GF-D8 (cell line): ENCODE results near the gene TMEM88.

ENCODE experiments used
- DNase-seq: peaks from one replicate; lab custom pipeline; 2025; lab: John Stamatoyannopoulos, UW

Gene TMEM88

DNA sequence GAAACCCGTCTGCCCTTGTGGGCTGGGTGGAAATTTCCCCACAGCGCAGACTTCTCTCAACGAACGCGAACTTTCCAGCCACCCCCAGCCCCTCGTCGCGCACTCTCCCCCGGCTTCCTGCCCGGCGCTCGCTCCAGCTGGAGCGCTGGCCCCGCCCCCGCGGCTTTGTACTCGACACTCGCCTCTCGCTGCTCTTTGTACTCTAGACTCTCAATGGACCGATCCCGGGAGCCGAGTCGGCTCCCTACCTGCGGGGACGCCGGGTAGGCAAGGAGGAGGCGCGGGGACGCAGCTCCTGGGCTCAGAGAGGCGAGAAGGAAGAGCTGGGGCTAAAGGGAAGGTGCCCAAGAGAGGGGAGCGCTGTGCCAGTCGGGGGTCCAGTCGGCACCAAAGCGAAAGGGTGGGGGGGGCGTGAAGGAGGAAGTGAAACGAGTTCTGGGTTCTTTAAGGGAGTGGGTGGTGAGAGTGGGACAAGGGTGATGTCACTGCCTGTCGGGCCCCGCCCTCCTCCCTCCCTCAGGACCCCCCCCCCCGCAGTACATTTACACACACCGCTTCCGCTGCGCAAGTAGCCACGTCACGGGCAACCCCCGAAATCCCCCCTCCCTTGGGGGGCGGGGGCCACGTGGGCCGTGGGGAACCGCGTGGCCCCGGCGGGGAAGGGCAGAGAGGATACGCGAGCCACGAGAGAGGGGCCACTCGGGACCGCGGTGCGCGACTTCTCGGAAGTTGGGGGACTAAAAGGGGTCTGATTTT, 11.2 kb upstream of the TMEM88 start:
- DNase-seq, result peak; percentile 43

DNA sequence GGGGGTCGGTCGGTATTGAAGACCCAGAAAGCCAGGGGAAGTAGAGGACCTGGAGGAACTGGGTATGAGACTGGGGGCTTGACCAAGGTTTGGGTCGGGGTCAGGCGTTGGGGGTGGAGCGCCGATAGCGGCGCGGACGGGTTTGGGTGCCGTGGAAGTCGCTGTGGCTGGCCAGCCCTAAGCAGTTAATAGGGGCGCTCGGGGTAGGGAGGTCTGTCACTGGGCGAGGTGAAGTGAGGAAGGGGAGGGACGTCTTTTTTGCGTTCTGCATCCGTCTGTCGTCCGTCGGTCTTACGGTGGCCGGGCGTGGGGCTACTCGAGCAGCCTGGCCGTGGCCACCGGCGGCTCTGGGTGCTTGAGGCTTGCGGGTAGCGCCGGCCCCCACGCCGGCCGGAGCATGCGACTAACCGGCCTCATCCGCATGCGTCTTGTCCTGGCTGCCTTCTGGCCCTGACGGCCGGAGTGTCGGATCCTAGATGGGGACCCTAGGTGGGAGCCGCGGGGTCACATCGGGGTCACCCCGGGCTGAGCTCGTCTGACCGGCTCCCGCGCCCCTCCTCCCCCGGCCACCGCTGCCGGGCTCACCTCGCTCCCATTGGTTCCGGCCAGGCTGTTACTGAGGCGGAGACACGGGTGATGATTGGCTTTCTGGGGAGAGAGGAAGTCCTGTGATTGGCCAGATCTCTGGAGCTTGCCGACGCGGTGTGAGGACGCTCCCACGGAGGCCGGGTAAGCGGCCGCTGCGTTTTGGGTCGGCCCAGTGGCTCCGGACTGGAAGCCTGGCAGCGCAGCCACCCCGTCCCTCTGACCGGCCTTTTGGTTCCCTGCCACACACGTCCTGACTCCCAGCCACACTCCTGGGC, 10.3 kb upstream of the TMEM88 start:
- DNase-seq, result peak; percentile 52

DNA sequence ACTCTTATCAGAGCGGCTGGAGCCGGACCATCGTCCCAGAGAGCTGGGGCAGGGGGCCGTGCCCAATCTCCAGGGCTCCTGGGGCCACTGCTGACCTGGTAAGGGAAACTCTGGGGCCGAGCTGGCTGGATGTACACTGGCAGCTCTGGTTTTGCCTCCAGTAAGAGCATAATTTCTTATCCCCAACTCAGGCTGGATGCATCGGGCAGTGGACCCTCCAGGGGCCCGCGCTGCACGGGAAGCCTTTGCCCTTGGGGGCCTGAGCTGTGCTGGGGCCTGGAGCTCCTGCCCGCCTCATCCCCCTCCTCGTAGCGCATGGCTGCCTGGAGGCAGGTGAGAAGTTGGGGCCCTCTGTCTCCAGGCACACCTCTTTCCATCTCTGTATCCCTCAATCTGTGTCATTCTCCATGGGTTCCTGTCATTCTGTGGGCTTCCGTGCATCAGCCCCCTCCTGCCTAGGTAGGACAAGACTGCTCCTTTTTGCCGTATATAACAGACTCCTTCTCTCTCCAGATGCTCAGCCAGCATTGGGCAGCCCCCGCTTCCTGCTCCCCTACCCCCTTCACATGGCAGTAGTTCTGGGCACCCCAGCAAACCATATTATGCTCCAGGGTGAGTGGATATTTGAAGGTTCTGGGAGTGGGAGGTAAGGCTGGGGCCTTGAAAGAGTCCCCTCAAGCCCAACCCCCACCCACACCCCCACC, 9.4 kb upstream of the TMEM88 start:
- DNase-seq, result no peak

DNA sequence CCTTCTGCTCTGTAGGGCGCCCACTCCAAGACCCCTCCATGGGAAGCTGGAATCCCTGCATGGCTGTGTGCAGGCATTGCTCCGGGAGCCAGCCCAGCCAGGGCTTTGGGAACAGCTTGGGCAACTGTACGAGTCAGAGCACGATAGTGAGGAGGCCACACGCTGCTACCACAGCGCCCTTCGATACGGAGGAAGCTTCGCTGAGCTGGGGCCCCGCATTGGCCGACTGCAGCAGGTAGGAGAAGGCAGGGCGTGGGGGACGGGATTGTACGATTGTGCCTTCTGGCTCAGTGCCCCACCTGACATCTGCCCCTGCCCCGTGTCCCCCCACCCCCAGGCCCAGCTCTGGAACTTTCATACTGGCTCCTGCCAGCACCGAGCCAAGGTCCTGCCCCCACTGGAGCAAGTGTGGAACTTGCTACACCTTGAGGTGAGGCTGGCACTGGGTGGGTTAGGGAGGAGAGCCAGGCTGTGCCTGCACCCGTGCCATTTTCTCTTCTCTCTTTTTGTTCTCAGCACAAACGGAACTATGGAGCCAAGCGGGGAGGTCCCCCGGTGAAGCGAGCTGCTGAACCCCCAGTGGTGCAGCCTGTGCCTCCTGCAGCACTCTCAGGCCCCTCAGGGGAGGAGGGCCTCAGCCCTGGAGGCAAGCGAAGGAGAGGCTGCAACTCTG, 8.7 kb upstream of the TMEM88 start:
- no peak for DNase-seq

DNA sequence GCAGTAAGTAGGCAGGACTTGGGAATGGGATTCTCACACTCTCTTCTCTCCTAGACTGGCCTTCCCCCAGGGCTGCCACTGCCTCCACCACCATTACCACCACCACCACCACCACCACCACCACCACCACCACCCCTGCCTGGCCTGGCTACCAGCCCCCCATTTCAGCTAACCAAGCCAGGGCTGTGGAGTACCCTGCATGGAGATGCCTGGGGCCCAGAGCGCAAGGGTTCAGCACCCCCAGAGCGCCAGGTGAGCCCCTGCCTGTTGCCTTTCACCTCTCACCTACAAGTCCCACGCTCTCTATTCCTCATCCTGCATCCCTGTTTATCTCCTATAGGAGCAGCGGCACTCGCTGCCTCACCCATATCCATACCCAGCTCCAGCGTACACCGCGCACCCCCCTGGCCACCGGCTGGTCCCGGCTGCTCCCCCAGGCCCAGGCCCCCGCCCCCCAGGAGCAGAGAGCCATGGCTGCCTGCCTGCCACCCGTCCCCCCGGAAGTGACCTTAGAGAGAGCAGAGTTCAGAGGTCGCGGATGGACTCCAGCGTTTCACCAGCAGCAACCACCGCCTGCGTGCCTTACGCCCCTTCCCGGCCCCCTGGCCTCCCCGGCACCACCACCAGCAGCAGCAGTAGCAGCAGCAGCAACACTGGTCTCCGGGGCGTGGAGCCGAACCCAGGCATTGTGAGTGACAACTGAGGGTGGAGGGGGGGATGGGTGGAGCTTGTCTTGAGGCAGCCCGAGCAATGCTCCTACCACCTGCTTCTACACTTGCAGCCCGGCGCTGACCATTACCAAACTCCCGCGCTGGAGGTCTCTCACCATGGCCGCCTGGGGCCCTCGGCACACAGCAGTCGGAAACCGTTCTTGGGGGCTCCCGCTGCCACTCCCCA, 7.9 kb upstream of the TMEM88 start:
- no peak for DNase-seq

DNA sequence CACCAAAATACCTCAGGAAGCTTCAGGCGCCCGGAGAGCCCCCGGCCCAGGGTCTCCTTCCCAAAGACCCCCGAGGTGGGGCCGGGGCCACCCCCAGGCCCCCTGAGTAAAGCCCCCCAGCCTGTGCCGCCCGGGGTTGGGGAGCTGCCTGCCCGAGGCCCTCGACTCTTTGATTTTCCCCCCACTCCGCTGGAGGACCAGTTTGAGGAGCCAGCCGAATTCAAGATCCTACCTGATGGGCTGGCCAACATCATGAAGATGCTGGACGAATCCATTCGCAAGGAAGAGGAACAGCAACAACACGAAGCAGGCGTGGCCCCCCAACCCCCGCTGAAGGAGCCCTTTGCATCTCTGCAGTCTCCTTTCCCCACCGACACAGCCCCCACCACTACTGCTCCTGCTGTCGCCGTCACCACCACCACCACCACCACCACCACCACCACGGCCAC, 6.7 kb upstream of the TMEM88 start:
- DNase-seq, result no peak

DNA sequence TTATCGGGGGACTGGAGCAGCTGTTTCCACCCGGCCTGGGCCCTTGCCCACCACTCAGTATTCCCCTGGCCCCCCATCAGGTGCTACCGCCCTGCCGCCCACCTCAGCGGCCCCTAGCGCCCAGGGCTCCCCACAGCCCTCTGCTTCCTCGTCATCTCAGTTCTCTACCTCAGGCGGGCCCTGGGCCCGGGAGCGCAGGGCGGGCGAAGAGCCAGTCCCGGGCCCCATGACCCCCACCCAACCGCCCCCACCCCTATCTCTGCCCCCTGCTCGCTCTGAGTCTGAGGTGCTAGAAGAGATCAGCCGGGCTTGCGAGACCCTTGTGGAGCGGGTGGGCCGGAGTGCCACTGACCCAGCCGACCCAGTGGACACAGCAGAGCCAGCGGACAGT, 6.1 kb upstream of the TMEM88 start:
- DNase-seq, result no peak

DNA sequence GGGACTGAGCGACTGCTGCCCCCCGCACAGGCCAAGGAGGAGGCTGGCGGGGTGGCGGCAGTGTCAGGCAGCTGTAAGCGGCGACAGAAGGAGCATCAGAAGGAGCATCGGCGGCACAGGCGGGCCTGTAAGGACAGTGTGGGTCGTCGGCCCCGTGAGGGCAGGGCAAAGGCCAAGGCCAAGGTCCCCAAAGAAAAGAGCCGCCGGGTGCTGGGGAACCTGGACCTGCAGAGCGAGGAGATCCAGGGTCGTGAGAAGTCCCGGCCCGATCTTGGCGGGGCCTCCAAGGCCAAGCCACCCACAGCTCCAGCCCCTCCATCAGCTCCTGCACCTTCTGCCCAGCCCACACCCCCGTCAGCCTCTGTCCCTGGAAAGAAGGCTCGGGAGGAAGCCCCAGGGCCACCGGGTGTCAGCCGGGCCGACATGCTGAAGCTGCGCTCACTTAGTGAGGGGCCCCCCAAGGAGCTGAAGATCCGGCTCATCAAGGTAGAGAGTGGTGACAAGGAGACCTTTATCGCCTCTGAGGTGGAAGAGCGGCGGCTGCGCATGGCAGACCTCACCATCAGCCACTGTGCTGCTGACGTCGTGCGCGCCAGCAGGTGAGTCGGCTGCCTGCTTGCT, 5.6 kb upstream of the TMEM88 start:
- no peak for DNase-seq

DNA sequence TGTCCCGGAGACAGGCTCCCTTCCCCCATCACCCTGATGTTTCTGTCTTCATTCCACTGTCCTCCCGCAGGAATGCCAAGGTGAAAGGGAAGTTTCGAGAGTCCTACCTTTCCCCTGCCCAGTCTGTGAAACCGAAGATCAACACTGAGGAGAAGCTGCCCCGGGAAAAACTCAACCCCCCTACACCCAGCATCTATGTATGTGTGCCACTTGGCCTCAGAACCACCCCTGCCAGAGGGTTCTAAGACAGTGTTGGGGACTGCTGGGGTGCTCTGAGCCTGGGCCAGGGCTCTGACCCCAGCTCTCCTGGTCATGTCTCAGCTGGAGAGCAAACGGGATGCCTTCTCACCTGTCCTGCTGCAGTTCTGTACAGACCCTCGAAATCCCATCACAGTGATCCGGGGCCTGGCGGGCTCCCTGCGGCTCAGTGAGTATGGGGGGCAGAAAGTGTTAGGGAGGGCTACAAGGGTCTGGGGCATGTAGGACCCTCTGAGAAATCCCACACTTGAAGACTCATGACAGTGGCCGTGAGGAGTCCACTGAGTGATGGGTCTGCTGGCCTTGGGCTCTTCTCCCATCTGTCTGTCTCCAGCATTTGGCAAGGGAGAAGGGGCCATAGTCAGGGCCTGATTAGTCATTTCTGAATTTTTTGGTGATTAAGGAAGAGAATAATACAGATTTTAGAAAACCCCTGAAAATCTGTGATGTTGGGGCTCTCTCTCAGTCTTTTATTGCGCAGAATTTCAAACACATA, 4.9 kb upstream of the TMEM88 start:
- DNase-seq, result no peak

DNA sequence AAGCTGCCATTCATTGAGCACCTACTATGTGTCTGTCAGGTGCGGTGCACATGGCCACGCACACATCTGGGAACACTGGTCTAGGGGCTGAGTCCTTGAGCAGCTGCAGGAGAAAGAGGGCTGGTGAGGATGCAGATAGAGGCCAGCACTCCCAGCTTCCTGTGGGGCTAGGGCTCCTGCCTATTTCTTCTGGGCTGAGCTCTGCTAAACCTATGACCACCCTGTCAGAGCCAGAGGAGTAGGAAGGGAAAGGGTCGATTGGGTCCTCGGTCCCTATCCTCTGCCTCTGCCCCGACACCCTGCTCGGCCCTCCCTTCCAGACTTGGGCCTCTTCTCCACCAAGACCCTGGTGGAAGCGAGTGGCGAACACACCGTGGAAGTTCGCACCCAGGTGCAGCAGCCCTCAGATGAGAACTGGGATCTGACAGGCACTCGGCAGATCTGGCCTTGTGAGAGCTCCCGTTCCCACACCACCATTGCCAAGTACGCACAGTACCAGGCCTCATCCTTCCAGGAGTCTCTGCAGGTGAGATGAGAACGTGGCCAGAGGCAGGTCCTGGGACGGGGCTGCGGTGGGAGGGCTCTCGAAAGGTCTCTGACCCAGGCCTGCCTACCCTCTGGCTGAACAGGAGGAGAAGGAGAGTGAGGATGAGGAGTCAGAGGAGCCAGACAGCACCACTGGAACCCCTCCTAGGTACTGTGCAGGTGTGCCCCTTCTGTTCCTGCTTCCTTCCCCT, 4.0 kb upstream of the TMEM88 start:
- no peak for DNase-seq

DNA sequence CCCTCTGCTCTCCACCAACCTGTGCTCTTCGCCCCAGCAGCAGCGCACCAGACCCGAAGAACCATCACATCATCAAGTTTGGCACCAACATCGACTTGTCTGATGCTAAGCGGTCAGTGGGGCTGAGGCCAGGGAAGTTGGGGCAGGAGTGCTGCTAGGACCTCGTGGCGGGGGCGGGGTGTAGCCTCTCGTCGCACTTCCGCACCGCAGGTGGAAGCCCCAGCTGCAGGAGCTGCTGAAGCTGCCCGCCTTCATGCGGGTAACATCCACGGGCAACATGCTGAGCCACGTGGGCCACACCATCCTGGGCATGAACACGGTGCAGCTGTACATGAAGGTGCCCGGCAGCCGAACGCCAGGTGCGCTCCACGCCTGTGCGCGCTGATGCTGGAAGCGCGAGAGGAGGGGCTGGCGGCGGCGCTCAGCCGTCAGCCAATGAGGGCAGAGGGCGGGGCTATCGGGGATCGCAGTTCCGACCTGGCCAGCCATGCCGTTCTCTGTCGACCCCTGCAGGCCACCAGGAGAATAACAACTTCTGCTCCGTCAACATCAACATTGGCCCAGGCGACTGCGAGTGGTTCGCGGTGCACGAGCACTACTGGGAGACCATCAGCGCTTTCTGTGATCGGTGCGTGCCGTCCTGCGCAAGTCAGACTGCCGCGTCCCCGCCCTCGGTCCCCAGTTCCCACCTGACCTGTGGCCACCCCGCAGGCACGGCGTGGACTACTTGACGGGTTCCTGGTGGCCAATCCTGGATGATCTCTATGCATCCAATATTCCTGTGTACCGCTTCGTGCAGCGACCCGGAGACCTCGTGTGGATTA, 3.2 kb upstream of the TMEM88 start:
- DNase-seq, result peak; percentile 17

DNA sequence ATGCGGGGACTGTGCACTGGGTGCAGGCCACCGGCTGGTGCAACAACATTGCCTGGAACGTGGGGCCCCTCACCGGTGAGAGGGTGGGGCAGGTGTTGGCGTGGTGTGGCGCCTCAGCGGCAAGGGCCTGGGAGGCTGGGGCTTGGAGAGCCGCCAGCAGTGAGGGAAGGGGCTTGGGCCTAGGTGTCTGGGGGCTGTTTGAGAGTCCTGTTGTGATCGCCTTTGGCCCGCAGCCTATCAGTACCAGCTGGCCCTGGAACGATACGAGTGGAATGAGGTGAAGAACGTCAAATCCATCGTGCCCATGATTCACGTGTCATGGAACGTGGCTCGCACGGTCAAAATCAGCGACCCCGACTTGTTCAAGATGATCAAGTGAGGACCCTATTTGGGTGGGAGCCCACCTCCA, 2.6 kb upstream of the TMEM88 start:
- DNase-seq, result no peak

DNA sequence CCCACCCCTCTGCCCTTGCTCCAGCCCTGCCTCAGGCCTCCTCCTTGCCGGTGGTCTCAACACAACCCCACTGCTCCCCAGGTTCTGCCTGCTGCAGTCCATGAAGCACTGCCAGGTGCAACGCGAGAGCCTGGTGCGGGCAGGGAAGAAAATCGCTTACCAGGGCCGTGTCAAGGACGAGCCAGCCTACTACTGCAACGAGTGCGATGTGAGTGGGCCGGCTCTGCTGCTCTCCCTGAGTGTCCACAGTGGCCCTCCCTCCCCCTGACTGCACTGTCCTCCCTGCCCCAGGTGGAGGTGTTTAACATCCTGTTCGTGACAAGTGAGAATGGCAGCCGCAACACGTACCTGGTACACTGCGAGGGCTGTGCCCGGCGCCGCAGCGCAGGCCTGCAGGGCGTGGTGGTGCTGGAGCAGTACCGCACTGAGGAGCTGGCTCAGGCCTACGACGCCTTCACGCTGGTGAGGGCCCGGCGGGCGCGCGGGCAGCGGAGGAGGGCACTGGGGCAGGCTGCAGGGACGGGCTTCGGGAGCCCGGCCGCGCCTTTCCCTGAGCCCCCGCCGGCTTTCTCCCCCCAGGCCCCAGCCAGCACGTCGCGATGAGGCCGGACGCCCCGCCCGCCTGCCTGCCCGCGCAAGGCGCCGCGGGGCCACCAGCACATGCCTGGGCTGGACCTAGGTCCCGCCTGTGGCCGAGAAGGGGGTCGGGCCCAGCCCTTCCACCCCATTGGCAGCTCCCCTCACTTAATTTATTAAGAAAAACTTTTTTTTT, 1.8 kb upstream of the TMEM88 start:
- no peak for DNase-seq

DNA sequence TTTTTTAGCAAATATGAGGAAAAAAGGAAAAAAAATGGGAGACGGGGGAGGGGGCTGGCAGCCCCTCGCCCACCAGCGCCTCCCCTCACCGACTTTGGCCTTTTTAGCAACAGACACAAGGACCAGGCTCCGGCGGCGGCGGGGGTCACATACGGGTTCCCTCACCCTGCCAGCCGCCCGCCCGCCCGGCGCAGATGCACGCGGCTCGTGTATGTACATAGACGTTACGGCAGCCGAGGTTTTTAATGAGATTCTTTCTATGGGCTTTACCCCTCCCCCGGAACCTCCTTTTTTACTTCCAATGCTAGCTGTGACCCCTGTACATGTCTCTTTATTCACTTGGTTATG, 1.2 kb upstream of the TMEM88 start:
- no peak for DNase-seq

DNA sequence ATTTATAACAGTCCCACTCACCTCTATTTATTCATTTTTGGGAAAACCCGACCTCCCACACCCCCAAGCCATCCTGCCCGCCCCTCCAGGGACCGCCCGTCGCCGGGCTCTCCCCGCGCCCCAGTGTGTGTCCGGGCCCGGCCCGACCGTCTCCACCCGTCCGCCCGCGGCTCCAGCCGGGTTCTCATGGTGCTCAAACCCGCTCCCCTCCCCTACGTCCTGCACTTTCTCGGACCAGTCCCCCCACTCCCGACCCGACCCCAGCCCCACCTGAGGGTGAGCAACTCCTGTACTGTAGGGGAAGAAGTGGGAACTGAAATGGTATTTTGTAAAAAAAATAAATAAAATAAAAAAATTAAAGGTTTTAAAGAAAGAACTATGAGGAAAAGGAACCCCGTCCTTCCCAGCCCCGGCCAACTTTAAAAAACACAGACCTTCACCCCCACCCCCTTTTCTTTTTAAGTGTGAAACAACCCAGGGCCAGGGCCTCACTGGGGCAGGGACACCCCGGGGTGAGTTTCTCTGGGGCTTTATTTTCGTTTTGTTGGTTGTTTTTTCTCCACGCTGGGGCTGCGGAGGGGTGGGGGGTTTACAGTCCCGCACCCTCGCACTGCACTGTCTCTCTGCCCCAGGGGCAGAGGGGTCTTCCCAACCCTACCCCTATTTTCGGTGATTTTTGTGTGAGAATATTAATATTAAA, 638 bp upstream of the TMEM88 start:
- no peak for DNase-seq

DNA sequence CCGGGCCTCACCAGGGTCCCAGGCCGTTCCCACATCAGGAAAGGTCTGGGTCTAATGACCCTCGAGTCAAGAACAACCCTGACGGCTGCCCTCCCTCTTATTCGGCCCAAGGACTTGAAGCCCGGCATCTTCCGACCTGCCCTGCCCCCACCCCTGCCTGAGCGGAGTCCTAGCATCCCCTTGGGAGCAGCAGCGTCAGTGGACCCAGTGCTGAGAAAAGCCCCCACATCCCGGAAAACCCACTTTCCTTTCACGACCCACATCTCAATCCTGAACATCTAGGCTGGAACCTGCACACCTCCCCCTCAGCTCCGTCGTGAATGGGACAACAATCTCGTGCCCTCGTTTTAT, 769 bp downstream of the TMEM88 start:
- no peak for DNase-seq
